ENCODE data around the gene TRAK2.
"Not testable (repeated sequence)": the region's sequence is repeated elsewhere in the genome, so short reads cannot be mapped to it uniquely, and the experiment has no call there.

TRAK2 gene

DNA sequence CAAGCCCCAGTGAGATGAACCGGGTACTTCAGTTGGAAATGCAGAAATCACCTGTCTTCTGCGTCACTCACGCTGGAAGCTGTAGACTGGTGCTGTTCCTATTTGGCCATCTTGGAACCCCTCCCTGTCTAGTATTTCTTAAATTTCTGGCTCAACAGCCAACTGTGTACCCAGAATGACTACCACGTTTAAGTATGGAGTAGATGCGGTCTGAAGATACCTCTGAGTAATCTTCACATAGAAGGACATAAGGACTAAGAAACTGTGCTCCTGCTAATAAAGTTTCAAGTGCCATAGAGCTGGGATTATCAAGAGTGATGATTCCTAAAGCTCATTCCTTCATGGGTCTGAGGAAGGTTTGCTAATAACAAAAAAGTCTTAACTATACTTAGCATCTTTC is 20.4 kb downstream of the TRAK2 start:
- no peak for TF ChIP-seq TAF1 (IDR thresholded peaks at IDR 0.05; ENCODE audit: borderline replicate concordance, low read depth, low read length)
- DNase-seq (ENCODE audit: insufficient read length) (no peak), FAIRE-seq (no peak)

DNA sequence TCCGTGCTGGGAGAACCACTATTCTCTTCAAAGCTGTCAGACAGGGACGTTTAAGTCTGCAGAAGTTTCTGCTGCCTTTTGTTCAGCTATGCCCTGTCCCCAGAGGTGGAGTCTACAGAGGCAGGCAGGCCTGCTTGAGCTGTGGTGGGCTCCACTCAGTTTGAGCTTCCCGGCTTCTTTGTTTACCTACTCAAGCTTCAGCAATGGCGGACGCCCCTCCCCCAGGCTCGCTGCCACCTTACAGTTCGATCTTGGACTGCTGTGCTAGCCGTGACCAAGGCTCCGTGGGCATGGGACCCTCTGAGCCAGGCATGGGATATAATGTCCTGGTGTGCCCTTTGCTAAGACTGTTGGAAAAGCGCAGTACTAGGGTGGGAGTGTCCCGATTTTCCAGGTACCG is 20.9 kb downstream of the TRAK2 start:
- DNase-seq (ENCODE audit: insufficient read length); FAIRE-seq: not testable (repeated sequence)

DNA sequence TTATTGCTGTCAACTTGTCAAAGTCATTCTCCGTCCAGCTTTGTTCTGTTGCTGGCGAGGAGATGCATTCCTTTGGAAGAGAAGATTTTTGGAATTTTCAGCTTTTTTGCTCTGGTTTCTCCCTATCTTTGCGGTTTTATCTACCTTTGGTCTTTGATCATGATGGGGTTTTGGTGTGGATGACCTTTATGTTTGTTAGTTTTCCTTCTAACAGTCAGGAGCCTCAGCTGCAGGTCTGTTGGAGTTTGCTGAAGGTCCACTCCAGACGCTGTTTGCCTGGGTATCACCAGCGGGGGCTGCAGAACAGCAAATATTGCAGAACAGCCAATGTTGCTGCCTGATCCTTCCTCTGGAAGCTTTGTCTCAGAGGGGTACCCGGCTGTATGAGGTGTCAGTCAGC is 21.4 kb downstream of the TRAK2 start:
- FAIRE-seq; DNase-seq (ENCODE audit: insufficient read length): not testable (repeated sequence)

DNA sequence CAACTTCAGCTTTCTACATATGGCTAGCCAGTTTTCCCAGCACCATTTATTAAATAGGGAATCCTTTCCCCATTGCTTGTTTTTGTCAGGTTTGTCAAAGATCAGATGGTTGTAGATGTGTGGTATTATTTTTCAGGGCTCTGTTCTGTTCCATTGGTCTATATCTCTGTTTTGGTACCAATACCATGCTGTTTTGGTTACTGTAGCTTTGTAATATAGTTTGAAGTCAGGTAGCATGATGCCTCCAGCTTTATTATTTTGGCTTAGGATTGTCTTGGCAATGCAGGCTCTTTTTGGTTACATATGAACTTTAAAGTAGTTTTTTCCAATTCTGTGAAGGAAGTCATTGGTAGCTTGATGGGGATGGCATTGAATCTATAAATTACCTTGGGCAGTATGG is 22.9 kb downstream of the TRAK2 start:
- DNase-seq (ENCODE audit: insufficient read length); FAIRE-seq: not testable (repeated sequence)

DNA sequence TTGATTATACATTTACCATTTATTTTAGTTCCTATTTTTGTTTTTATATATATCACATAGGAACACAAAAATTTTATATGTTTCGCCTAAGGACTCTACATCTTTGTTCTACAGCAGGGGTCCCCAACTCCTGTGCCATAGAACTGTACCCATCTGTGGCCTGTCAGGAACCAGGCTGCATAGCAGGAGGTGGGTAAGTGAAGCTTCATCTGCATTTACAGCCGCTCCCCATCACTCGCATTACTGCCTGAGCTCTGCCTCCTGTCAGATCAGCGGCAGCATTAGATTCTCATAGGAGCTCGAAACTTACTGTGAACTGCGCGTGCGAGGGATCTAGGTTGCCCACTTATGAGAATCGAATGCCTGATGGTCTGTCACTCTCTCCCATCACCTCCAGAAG is 25.3 kb downstream of the TRAK2 start:
- DNase-seq (ENCODE audit: insufficient read length): no peak
- FAIRE-seq: no peak
- TF ChIP-seq TAF1 (IDR thresholded peaks at IDR 0.05; ENCODE audit: borderline replicate concordance, low read depth, low read length) (no peak), POLR2AphosphoS5 (IDR thresholded peaks at IDR 0.05; ENCODE audit: low read depth, low read length) (no peak)

DNA sequence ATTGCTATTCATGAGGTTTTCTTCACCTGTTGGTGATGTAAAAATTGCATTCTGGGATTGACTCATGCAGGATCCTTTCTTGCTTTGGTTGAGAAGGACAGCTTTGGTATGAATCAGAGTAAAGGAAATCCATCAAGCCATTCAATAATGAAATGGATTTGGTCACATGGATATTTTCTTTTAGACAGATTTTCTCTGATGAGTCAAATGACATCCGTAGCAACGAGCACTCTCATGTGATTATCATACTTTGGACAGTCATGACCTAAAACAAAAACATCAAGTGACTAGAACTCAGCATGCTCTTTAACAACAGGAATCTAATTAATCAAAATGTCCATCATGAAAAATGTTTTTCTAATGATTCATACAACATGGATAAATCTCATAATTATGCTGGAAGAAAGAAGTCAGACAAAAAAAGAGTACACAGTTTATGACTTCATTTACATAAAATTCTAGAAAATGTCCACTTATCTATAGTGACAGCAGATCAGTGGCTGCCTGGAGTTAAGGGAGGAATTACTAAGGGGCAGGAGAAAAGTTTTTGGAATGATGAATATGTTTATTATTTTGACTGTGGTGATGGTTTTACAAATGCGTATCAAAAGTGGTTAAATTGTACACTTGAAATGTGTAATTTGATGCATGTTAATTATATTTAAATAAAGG is 30.7 kb downstream of the TRAK2 start:
- FAIRE-seq: peak; percentile 17
- TF ChIP-seq TAF1 (IDR thresholded peaks at IDR 0.05; ENCODE audit: borderline replicate concordance, low read depth, low read length) (no peak), POLR2A (IDR thresholded peaks at IDR 0.05; ENCODE audit: low read depth, low read length) (no peak), POLR2AphosphoS5 (IDR thresholded peaks at IDR 0.05; ENCODE audit: low read depth, low read length) (no peak)
- no peak for DNase-seq (ENCODE audit: insufficient read length)

DNA sequence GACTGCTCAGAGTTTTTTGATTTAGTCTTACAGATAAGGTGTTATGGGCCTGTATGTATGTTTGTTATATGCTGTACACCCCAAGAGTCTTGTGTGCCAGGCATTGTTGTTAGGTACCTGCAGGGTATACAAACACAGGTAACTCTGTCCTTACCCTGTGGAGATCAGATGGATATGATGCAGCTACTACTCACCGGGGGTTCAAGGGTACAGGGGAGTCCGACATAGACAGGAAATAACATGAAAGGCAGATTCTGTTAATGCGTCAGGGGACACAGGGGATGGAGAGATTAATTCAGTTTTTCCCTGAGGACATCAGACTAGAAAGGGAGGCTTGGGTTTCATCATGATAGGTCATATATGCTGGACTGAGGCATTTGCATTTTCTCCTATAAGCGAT is 31.3 kb downstream of the TRAK2 start:
- FAIRE-seq (no peak), DNase-seq (ENCODE audit: insufficient read length) (no peak)
- TF ChIP-seq POLR2A (IDR thresholded peaks at IDR 0.05; ENCODE audit: low read depth, low read length) (no peak), POLR2AphosphoS5 (IDR thresholded peaks at IDR 0.05; ENCODE audit: low read depth, low read length) (no peak), TAF1 (IDR thresholded peaks at IDR 0.05; ENCODE audit: borderline replicate concordance, low read depth, low read length) (no peak)

DNA sequence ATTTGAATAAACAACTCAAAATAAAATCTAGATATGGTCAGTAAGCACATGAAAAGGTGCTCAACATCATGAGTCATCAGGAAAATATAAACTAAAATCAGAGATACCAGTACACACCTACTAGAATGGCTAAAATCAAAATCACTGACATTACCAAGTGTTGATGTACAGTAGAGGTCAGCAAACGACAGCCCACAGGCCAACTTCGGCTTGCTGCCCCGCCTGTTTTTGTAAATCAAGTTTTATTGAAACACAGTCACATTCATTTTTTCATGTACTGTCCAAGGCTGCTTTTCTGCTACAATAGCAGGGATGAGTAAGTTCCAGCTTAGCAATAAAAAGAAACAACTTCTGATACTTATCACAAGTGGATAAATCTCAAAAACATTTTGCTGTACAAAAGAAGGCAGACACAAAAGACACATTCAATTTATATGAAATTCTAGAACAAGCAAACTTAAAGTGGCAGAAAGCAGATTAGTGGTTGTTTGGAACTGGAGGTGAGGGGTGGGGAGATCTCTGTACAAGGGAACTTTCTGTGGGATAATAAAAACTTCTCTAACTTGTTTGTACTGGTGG is 32.1 kb downstream of the TRAK2 start:
- DNase-seq (ENCODE audit: insufficient read length) (no peak), FAIRE-seq (no peak)
- TF ChIP-seq TAF1 (IDR thresholded peaks at IDR 0.05; ENCODE audit: borderline replicate concordance, low read depth, low read length): no peak
- no peak for TF ChIP-seq POLR2A (IDR thresholded peaks at IDR 0.05; ENCODE audit: low read depth, low read length)
- no peak for TF ChIP-seq POLR2AphosphoS5 (IDR thresholded peaks at IDR 0.05; ENCODE audit: low read depth, low read length)

DNA sequence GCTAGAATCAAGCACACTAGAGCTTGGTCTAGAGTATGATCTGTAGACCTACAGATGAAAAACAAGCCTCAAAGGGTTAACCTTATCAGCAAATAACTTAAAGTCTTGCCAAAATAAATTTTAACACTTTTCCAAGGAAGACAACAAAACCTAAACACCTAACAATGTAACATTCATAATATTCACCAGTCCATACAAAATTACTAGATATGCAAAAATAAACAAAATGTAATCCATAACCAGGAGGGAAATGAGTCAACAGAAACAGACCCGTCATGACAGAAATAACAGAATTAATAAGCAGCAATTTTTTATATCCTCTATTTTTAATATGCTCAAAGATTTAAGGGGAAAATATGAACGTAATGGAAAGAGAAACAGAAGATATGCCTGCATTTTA is 36.1 kb downstream of the TRAK2 start:
- no peak for FAIRE-seq
- TF ChIP-seq POLR2A (IDR thresholded peaks at IDR 0.05; ENCODE audit: low read depth, low read length) (no peak), TAF1 (IDR thresholded peaks at IDR 0.05; ENCODE audit: borderline replicate concordance, low read depth, low read length) (no peak), POLR2AphosphoS5 (IDR thresholded peaks at IDR 0.05; ENCODE audit: low read depth, low read length) (no peak)
- DNase-seq (ENCODE audit: insufficient read length): no peak

DNA sequence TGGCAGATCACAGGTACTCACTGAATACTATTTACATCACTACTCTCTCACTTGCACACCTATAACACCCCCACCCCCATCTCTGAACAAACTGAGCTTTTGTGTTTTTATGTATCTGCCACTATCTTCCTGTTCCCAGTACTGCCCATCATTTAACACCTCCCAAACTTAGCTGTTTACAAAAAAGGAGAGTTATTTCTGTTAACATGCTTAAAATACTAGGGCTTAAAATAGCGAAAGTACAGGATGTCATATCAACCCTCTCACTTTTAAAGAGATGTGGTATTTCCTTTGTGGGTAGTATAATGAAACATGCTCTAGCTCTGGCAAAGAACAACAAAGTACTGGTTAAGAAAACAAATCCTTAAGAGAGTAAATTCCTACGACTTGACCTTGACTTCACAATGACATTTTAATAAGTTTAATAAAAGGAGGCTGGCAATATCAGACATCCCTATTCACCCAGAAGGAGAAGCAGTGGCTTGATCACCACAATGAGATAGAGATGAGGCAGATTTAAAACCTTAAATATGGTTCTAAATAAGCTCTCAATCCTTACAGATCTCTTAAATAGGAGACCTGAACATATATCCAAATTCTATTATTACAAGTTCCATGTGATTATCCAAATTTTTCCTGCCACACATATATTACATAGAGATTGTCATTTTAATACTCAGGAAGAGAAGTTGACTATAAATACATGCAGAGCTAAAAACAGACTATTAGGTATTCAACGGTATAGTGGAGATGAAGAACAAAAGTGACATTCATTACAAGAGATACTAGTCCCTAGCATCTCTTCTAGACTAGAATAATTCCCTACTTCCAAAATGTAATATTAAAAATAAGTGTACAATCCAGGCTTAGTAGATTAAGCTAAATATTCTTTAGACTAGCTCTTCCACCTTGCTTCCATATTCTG is 36.9 kb downstream of the TRAK2 start:
- TF ChIP-seq POLR2A (IDR thresholded peaks at IDR 0.05; ENCODE audit: low read depth, low read length) (no peak), TAF1 (IDR thresholded peaks at IDR 0.05; ENCODE audit: borderline replicate concordance, low read depth, low read length) (no peak), POLR2AphosphoS5 (IDR thresholded peaks at IDR 0.05; ENCODE audit: low read depth, low read length) (no peak)
- peak; percentile 85 for FAIRE-seq
- no peak for DNase-seq (ENCODE audit: insufficient read length)

DNA sequence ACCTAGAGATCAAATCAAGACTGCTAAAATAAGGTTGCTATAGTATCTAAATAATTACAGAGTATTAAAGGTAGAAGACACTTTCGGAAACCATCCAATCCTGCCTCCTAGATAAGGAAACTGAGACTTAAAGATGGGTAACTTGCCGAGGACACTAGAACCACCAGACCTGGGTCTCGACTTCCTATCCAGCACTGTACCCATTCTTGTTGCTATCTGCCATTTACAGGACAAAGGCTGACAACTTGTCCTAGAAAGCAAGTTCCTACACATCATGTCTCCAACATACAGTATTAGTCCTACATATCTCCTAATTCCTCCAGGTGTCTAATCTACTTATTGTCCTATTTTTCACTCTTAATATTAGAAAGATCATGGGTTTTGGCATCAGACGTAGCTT is 37.7 kb downstream of the TRAK2 start:
- TF ChIP-seq POLR2A (IDR thresholded peaks at IDR 0.05; ENCODE audit: low read depth, low read length) (no peak), POLR2AphosphoS5 (IDR thresholded peaks at IDR 0.05; ENCODE audit: low read depth, low read length) (no peak), TAF1 (IDR thresholded peaks at IDR 0.05; ENCODE audit: borderline replicate concordance, low read depth, low read length) (no peak)
- DNase-seq (ENCODE audit: insufficient read length): no peak
- FAIRE-seq: peak; percentile 21

DNA sequence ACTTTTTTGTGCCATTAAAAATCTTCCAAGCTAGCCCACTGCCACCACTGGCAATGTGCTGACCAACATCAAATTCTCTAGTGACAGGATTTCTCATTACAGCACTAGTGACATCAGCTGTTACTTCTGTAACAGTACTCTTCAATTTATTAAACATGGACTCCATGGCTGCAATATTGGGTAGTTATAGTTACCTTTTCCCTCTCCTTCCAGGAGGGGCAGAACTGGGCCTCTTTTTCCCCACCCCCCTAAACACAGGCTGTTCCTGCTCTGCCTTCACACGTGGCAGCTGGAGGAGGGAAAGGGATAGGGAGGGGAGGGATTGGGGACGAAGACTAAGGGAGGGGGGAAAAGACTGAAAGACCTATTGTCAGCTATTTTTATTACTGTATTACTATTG is 38.1 kb downstream of the TRAK2 start:
- FAIRE-seq (no peak), DNase-seq (ENCODE audit: insufficient read length) (no peak)
- TF ChIP-seq POLR2AphosphoS5 (IDR thresholded peaks at IDR 0.05; ENCODE audit: low read depth, low read length): no peak

DNA sequence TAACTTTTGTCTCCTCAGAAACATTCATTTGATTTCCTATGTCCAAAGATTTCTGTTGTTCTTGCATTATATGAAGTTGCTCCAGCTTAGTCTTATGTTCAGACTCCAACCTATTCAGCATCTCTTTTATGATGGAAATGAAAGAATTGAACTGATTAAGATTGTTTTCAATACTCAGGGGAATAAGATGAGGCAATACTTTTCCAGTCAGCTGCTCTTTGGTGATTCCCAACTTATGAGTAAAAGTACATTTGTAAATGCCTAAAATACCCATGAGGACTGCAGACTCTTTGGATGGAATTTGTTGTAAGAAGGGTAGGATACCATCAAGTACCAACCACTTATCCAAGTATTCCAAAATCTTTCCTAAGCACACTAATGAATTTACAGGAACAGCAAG is 39.8 kb downstream of the TRAK2 start:
- TF ChIP-seq TAF1 (IDR thresholded peaks at IDR 0.05; ENCODE audit: borderline replicate concordance, low read depth, low read length): no peak
- TF ChIP-seq POLR2AphosphoS5 (IDR thresholded peaks at IDR 0.05; ENCODE audit: low read depth, low read length): no peak
- TF ChIP-seq POLR2A (IDR thresholded peaks at IDR 0.05; ENCODE audit: low read depth, low read length): no peak
- no peak for DNase-seq (ENCODE audit: insufficient read length)
- no peak for FAIRE-seq

Data from GM12892 (cell line).